H1 (cell line): ENCODE data around the gene SGCD. TPM values are rescaled to one million over a fixed set of nuclear protein-coding genes. Genes with fewer than 3 reads are reported as not detected.

Experiments used
- CTCF ChIA-PET: fragments of 300-600 bp; sonication (Branson Sonifier 250); formaldehyde crosslinking; loops from one replicate; lab custom pipeline; 2021; ENCODE audit not compliant: partially characterized antibody; lab: Charles Lee
- POLR2A ChIA-PET: fragments of 300-600 bp; sonication (Branson Sonifier 250); formaldehyde crosslinking; loops from one replicate; lab custom pipeline; 2021; ENCODE audit warnings: inconsistent platforms; ENCODE audit not compliant: partially characterized antibody; lab: Charles Lee
- DNase-seq, 2 experiments: peaks; one replicate each; pipeline versions ENCODE4 v3.0.0 to v3.0.0-alpha.2; 2010 to 2022; ENCODE audit warnings: low spot score in 2 of 2, low read depth in 1 of 2, mixed read lengths in 1 of 2
- FAIRE-seq: peaks from 2 replicates; lab custom pipeline; 2011; peaks lifted over from hg19 to GRCh38; lab: Jason Lieb, UNC
- H2AFZ ChIP-seq: 2 replicates; pipeline ENCODE4 v1.8.1; 2012; ENCODE audit warnings: low read length, inconsistent platforms
- H2AK5ac ChIP-seq: 2 replicates; pipeline ENCODE4 v1.6.1; 2013; ENCODE audit warnings: low read depth, low read length
- H2BK120ac ChIP-seq: replicated peaks from 2 replicates; pipeline ENCODE3; 2013; ENCODE audit warnings: low read depth, low read length, inconsistent platforms
- H2BK12ac ChIP-seq: 2 replicates; pipeline ENCODE4 v1.6.1; 2013; ENCODE audit warnings: low read depth, low read length
- H2BK15ac ChIP-seq: 2 replicates; pipeline ENCODE4 v1.6.1; 2013; ENCODE audit warnings: low read length
- H2BK20ac ChIP-seq: 2 replicates; pipeline ENCODE4 v1.6.1; 2013; ENCODE audit warnings: low read length
- H2BK5ac ChIP-seq: 2 replicates; pipeline ENCODE4 v1.6.1; 2013; ENCODE audit warnings: low read depth, low read length
- H3K14ac ChIP-seq: 2 replicates; pipeline ENCODE4 v1.6.1; 2013; ENCODE audit warnings: inconsistent platforms; ENCODE audit not compliant: insufficient read length
- H3K18ac ChIP-seq: 2 replicates; pipeline ENCODE4 v1.6.1; 2013; ENCODE audit warnings: low read length; ENCODE audit errors: extremely low read depth
- H3K23ac ChIP-seq: 2 replicates; pipeline ENCODE4 v1.6.1; 2013; ENCODE audit warnings: inconsistent platforms; ENCODE audit not compliant: insufficient read length
- H3K23me2 ChIP-seq: 2 replicates; pipeline ENCODE4 v1.6.1; 2013; ENCODE audit warnings: low read depth, low read length
- H3K27ac ChIP-seq: 2 replicates; pipeline ENCODE4 v1.6.1; 2011; ENCODE audit warnings: low read depth, low read length, inconsistent platforms
- H3K27me3 ChIP-seq, 4 experiments: replicated peaks in 1 of 4; 1 replicate in 1 of 4; 2 replicates in 3 of 4; pipeline versions ENCODE4 v1.6.1 to v1.8.1; 2011 to 2013; ENCODE audit warnings: low read length in 3 of 4, mild to moderate bottlenecking in 3 of 4, inconsistent platforms in 2 of 4, mixed read lengths in 2 of 4, moderate library complexity in 1 of 4; ENCODE audit not compliant: control insufficient read depth in 3 of 4, insufficient read depth in 3 of 4; ENCODE audit errors: extremely low read depth in 1 of 4
- H3K36me3 ChIP-seq, 4 experiments: 2 replicates each; pipeline versions ENCODE4 v1.6.1 to v1.8.1; 2011 to 2013; ENCODE audit warnings: mild to moderate bottlenecking in 4 of 4, low read length in 3 of 4, moderate library complexity in 2 of 4, control low read depth in 1 of 4, inconsistent platforms in 1 of 4; ENCODE audit not compliant: insufficient read depth in 4 of 4, control insufficient read depth in 2 of 4
- H3K4ac ChIP-seq: replicated peaks from 2 replicates; pipeline ENCODE3; 2013; ENCODE audit warnings: low read length, low read depth, mixed read lengths, inconsistent platforms; ENCODE audit not compliant: insufficient read length
- H3K4me1 ChIP-seq, 4 experiments: replicated peaks in 1 of 4; 1 replicate in 1 of 4; 2 replicates in 3 of 4; pipeline versions ENCODE4 v1.6.1 to v1.8.1; 2011 to 2013; ENCODE audit warnings: low read length in 3 of 4, inconsistent platforms in 2 of 4, mixed read lengths in 1 of 4; ENCODE audit not compliant: insufficient read depth in 4 of 4, control insufficient read depth in 3 of 4
- H3K4me2 ChIP-seq, 2 experiments: 2 replicates each; pipeline versions ENCODE4 v1.6.1 to v1.8.1; 2011 to 2013; ENCODE audit warnings: low read depth in 2 of 2, low read length in 2 of 2, control low read depth in 1 of 2, inconsistent platforms in 1 of 2, mild to moderate bottlenecking in 1 of 2; ENCODE audit not compliant: insufficient read depth in 1 of 2
- H3K4me3 ChIP-seq, 4 experiments: fragments of 200-600, 300-600 bp in 1 of 4; sonication (generic), shearing (Covaris generic), sonication (Bioruptor Twin) in 1 of 4; 2 replicates each; pipeline versions ENCODE4 v1.5.1 to v1.8.1; 2011 to 2016; ENCODE audit warnings: low read length in 4 of 4, low read depth in 3 of 4, control low read depth in 2 of 4, inconsistent platforms in 2 of 4, mild to moderate bottlenecking in 2 of 4, mixed read lengths in 1 of 4, moderate library complexity in 1 of 4; ENCODE audit not compliant: insufficient read depth in 2 of 4; ENCODE audit errors: extremely low read depth in 1 of 4
- H3K56ac ChIP-seq: replicated peaks from 2 replicates; pipeline ENCODE3; 2013; ENCODE audit warnings: low read depth, mild to moderate bottlenecking, mixed read lengths, low read length, inconsistent platforms; ENCODE audit not compliant: insufficient read length
- H3K79me1 ChIP-seq: 2 replicates; pipeline ENCODE4 v1.6.1; 2013; ENCODE audit warnings: low read depth, low read length, control low read depth
- H3K79me2 ChIP-seq, 2 experiments: 2 replicates each; pipeline versions ENCODE4 v1.6.1 to v1.8.1; 2012 to 2013; ENCODE audit warnings: low read length in 2 of 2, mild to moderate bottlenecking in 2 of 2, inconsistent platforms in 1 of 2; ENCODE audit not compliant: insufficient read depth in 2 of 2, control insufficient read depth in 1 of 2
- H3K9ac ChIP-seq, 4 experiments: replicated peaks in 1 of 4; 1 replicate in 1 of 4; 2 replicates in 3 of 4; pipeline versions ENCODE4 v1.6.1 to v1.8.1; 2011 to 2013; ENCODE audit warnings: low read depth in 3 of 4, low read length in 3 of 4, control low read depth in 2 of 4, mild to moderate bottlenecking in 2 of 4, moderate library complexity in 2 of 4, inconsistent platforms in 1 of 4; ENCODE audit errors: extremely low read depth in 1 of 4
- H3K9me3 ChIP-seq, 2 experiments: 2 replicates each; pipeline versions ENCODE4 v1.6.1 to v1.8.1; 2012 to 2013; ENCODE audit warnings: mild to moderate bottlenecking in 2 of 2, moderate library complexity in 2 of 2, control low read depth in 1 of 2, inconsistent platforms in 1 of 2, low read depth in 1 of 2, low read length in 1 of 2, mixed read lengths in 1 of 2; ENCODE audit not compliant: insufficient read depth in 2 of 2
- H4K20me1 ChIP-seq, 2 experiments: replicated peaks in 1 of 2; 2 replicates each; pipeline versions ENCODE3 to v1.8.1; 2011 to 2013; ENCODE audit warnings: inconsistent platforms in 2 of 2, low read length in 2 of 2, mild to moderate bottlenecking in 1 of 2; ENCODE audit not compliant: insufficient read depth in 2 of 2, control insufficient read depth in 1 of 2
- H4K5ac ChIP-seq: 2 replicates; pipeline ENCODE4 v1.6.1; 2013; ENCODE audit warnings: low read length, low read depth, mixed read lengths, inconsistent platforms; ENCODE audit not compliant: insufficient read length
- H4K8ac ChIP-seq: 2 replicates; pipeline ENCODE4 v1.8.0; 2013; ENCODE audit warnings: mild to moderate bottlenecking, moderate library complexity, low read length, inconsistent platforms; ENCODE audit not compliant: insufficient read depth; ENCODE audit errors: extremely low read depth
- H4K91ac ChIP-seq: replicated peaks from 2 replicates; pipeline ENCODE3; 2013; ENCODE audit warnings: low read length, mixed read lengths, inconsistent platforms; ENCODE audit not compliant: insufficient read length
- ATF2 ChIP-seq: IDR thresholded peaks from 2 replicates; pipeline ENCODE4 v1.6.1; 2012; ENCODE audit warnings: low read length, inconsistent platforms
- BACH1 ChIP-seq: IDR thresholded peaks from 2 replicates; pipeline ENCODE4 v1.6.1; 2012; ENCODE audit warnings: low read length, improper control_type of control experiment
- BCL11A ChIP-seq, 2 experiments: IDR thresholded peaks; one replicate each; pipeline ENCODE4 v1.6.1; 2011; ENCODE audit warnings: low read depth in 2 of 2, low read length in 2 of 2, mild to moderate bottlenecking in 2 of 2
- CBX8 ChIP-seq: fragments of 300-800, 300-1000 bp; sonication (generic); IDR thresholded peaks from 2 replicates; pipeline ENCODE4 v1.7.1; 2016; ENCODE audit warnings: low read depth, low read length, borderline replicate concordance
- EP300 ChIP-seq, 2 experiments: IDR thresholded peaks; 1 replicate in 1 of 2; 2 replicates in 1 of 2; pipeline ENCODE4 v1.6.1; 2011 to 2012; ENCODE audit warnings: low read depth in 2 of 2, low read length in 2 of 2, mild to moderate bottlenecking in 2 of 2, borderline replicate concordance in 1 of 2, inconsistent platforms in 1 of 2, moderate library complexity in 1 of 2
- GABPA ChIP-seq: IDR thresholded peaks from 2 replicates; pipeline ENCODE4 v1.6.1; 2011; ENCODE audit warnings: mild to moderate bottlenecking, low read length, moderate library complexity, borderline replicate concordance; ENCODE audit not compliant: insufficient read depth
- GTF2F1 ChIP-seq: IDR thresholded peaks from 2 replicates; pipeline ENCODE4 v1.6.1; 2012; ENCODE audit warnings: low read depth, low read length, improper control_type of control experiment, borderline replicate concordance
- JUND ChIP-seq: IDR thresholded peaks from 2 replicates; pipeline ENCODE4 v1.6.1; 2011; ENCODE audit warnings: mild to moderate bottlenecking, improper control_type of control experiment, low read length
- POU5F1 ChIP-seq: IDR thresholded peaks from 2 replicates; pipeline ENCODE4 v1.6.1; 2011; ENCODE audit warnings: low read depth, mild to moderate bottlenecking, low read length, moderate library complexity
- SP2 ChIP-seq: IDR thresholded peaks from 2 replicates; pipeline ENCODE4 v1.6.1; 2012; ENCODE audit warnings: mild to moderate bottlenecking, low read length, inconsistent platforms
- TCF12 ChIP-seq: IDR thresholded peaks from 2 replicates; pipeline ENCODE4 v1.6.1; 2011; ENCODE audit warnings: low read depth, mild to moderate bottlenecking, low read length
- WGBS, 2 experiments: shearing (Covaris generic) in 1 of 2; methylation state at CpG; one replicate each; pipeline versions ENCODE4 v1.1.6 to v1.1.7; 2013 to 2015; ENCODE audit warnings: low lambda C conversion rate in 2 of 2, mixed read lengths in 2 of 2, inconsistent platforms in 1 of 2, low coverage in 1 of 2, missing lambda C conversion rate in 1 of 2; ENCODE audit not compliant: insufficient replicate concordance in 2 of 2, insufficient coverage in 1 of 2, insufficient read length in 1 of 2; ENCODE audit errors: extremely low coverage in 1 of 2, missing lambda C conversion rate in 1 of 2; 5-methylcytosine and 5-hydroxymethylcytosine counted together
- polyA plus RNA-seq, 7 experiments: library from polyadenylated mRNA; depleted of rRNA in 3 of 7; stranded (reverse) in 5 of 7; unstranded in 2 of 7; fragments of >200 nt in 5 of 7; fragments of 200-250 nt in 2 of 7; gene quantifications; 1 replicate in 5 of 7; 2 replicates in 1 of 7; 4 replicates in 1 of 7; pipeline versions ENCODE4 v1.2.1 to v1.2.3, GENCODE V29; 2011 to 2013; ENCODE audit warnings: missing spikeins in 2 of 7, mixed read lengths in 2 of 7
- total RNA-seq: library from RNA; stranded (reverse); fragmentation: NEBNext Ultra II Directional; extraction: Animal tissue kit (Norgen Biotek cat#: 25700); gene quantifications from 2 replicates; pipeline ENCODE4 v1.2.1, GENCODE V29; 2021
- TF ChIP-seq, protein P1 (sequence below): IDR thresholded peaks from 2 replicates; pipeline ENCODE4 v1.6.1; 2011; ENCODE audit warnings: low read depth, mild to moderate bottlenecking, low read length; ENCODE audit not compliant: insufficient read depth

Gene SGCD
- total and polyA plus RNA-seq, 2 of the 8 experiments (the other 6 are each of a cell fraction or from before 2014, with no cell fraction given): 0.04 to 0.08 TPM

GRCh38 chr5:156532921-156533320 is 206.0 kb downstream of the SGCD start:
- ChIA-PET CTCF (no interaction called here), POLR2A (no interaction called here)
- DNase-seq (no peak), FAIRE-seq (no peak)
- no peak overlapping the region for H2BK15ac ChIP-seq
- H3K4me1 ChIP-seq: no peaks in the 10 kb centered on the region
- no peak overlapping the region for H3K4ac ChIP-seq
- no peak overlapping the region for H4K8ac ChIP-seq
- no peak overlapping the region for H2BK120ac ChIP-seq
- no peak overlapping the region for H2AFZ ChIP-seq
- H4K20me1 ChIP-seq: no peaks in the 10 kb centered on the region
- H4K5ac ChIP-seq: no peak overlapping the region
- no peak overlapping the region for H3K14ac ChIP-seq
- H3K23ac ChIP-seq: no peak overlapping the region
- H2BK20ac ChIP-seq: no peak overlapping the region
- no peaks in the 10 kb centered on the region for H3K9me3 ChIP-seq
- H3K79me1 ChIP-seq: no peaks in the 10 kb centered on the region
- no peak overlapping the region for H3K4me3 ChIP-seq
- no peak overlapping the region for H3K9ac ChIP-seq
- H4K91ac ChIP-seq: no peak overlapping the region
- no peaks in the 10 kb centered on the region for H3K79me2 ChIP-seq
- H3K36me3 ChIP-seq: no peaks in the 10 kb centered on the region
- no peaks in the 10 kb centered on the region for H3K23me2 ChIP-seq
- no peak overlapping the region for H2AK5ac ChIP-seq
- no peak overlapping the region for H3K4me2 ChIP-seq
- H2BK5ac ChIP-seq: no peak overlapping the region
- no peak overlapping the region for H2BK12ac ChIP-seq
- no peak overlapping the region for H3K27ac ChIP-seq
- TF ChIP-seq JUND: no peak
- no peak for TF ChIP-seq BACH1
- no peak for TF ChIP-seq SP2
- no peak for TF ChIP-seq POU5F1
- TF ChIP-seq CBX8: no peak
- TF ChIP-seq EP300 (IDR thresholded peaks at IDR 0.05; ENCODE audit: borderline replicate concordance in 1 of 2, low read depth in 2 of 2, low read length in 2 of 2): no peak
- TF ChIP-seq GTF2F1: no peak
- TF ChIP-seq ATF2: no peak
- TF ChIP-seq, protein P1, sequence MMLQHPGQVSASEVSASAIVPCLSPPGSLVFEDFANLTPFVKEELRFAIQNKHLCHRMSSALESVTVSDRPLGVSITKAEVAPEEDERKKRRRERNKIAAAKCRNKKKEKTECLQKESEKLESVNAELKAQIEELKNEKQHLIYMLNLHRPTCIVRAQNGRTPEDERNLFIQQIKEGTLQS: no peak
- no peak for TF ChIP-seq BCL11A (IDR thresholded peaks at IDR 0.05; ENCODE audit: low read depth in 2 of 2, low read length in 2 of 2)
- TF ChIP-seq GABPA: no peak
- no peak for TF ChIP-seq TCF12
- TF ChIP-seq, all 59 proteins: peak for 0
- no peak overlapping the region for H3K56ac ChIP-seq
- 91% methylated on average over 4 of the region's 4 CpGs; no CpG with 5 or more reads in 1 of the 2 experiments for WGBS, 2 experiments
- no peaks in the 10 kb centered on the region for H3K27me3 ChIP-seq
- H3K18ac ChIP-seq: no peak overlapping the region
